HG02981 (cell line): Measurements from ENCODE around the gene RARB.

ENCODE experiments used
- ATAC-seq: cut with Tn5 transposase; IDR thresholded peaks from one replicate; pipeline ENCODE4 v1.9.1; 2021; ENCODE audit warnings: mild to moderate bottlenecking, moderate library complexity; ENCODE audit not compliant: unreplicated experiment

RARB gene

DNA sequence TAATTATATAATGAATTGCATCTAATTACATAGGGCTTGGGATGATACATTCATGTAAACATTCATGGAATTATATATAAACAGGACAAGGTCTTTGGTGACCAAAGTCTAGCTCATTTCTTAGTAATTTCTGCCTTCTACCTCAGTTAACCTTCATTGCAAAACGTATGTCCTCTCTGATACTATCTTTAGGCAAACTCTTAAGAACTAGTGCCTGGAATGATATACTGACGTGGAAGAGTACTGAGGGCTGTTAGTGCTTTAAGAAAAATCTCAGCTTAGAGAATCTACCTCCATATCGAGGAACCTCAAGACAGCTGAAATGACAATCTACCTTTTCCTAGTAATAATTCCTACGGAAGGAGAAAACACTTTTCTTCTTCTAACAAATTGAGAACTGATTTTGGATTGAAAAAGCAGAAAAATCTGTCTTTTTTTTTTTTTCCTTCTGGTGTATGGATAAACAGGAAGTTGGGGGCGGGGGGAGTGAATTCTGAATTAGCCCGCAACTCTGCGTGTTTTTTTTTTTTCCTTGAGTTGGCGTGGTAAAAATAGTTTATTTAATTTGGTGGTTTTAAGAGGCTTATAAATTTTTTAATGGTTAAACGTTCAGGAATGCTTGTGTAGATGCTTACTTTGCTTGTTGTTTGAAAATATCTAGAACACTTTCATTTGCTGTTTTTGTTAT, 43.2 kb downstream of the RARB start:
- ATAC-seq, result no peak

- ATAC-seq, result no peak
Measured at GRCh38 chr3:25472153-25472552, 44.1 kb downstream of the RARB start.

DNA sequence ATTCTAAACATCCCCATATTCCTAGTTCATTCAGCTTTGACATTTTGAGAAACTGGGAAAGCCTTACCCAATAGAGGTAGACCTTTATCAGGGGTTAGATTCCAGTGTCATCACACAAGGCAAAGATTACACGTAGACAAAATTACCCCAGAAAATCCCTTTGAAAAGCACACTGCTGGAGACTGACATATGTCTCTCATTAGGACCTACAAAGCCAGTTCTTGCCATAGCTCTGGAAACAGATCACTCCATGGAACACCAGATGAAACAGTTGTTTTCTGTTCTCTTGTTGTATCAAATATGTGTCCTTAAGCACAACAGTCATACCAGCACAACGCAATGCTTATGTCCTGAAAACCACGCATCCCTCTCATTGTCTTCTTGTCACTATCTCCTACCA, 44.7 kb downstream of the RARB start:
- no peak for ATAC-seq

DNA sequence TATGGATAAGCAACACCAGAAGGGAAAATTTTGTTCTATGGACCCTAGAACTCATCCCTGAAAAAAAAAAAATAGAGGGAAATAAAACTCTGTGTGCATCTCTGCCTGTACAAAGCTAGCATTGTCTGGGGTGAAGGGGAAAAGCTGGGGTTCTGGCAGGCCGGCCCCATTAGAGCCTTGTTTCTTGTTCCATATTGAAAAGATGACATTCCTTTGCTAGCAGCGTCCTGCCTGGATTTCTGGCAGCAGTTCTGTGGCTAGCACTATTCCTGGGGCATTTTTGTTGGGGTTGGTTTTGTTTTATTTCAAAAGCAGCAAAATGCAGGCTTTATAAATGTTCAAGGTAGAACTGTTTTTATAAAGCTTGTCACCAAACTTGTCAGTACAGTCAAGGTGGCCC, 45.2 kb downstream of the RARB start:
- no peak for ATAC-seq

- ATAC-seq, result no peak
Measured at GRCh38 chr3:25474052-25474451, 46.0 kb downstream of the RARB start.

DNA sequence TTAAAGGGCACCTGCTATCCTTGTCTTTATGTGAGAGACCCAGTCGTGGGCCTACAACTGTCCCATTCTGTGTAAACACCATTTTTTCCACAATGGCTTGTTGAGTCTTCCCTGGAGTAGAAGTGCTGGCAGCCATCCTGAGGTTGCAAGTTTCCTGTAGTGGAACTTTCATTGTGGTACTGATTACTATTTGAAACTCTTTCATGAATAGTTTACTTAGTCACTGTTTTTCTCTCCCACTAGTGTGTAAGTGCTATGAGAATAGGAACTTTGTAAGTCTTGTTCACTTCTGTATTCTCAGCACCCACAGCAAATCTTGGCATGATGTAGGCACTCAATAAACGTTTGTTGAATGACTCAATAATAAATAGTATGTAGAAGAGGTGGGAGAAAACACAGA, 48.6 kb downstream of the RARB start:
- ATAC-seq, result no peak

DNA sequence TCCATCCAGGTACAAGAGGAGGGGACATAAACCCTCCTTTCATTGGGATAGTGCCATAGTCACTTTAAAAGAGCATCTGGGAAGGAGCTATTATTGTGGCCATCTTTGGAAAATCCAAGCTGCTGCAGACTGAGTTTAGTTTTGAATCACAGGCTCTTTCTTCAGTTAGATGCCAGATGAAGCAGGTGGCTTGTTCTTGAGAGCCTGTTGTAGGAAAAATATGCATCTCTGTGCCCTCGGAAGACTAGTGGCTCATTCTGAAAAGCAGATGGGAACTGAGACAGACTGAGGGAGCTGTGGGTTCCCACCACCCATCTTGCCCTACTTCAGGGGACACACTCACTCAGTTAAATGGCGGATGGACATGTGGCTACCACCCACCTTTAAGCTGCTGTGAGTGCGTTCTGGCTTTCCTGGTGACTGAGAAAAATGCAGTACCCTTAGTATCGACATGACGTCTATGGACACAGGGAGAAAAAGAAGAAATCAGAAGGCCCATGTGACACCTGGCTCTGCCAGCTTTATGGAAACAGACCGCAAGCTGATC, 50.2 kb downstream of the RARB start:
- no peak for ATAC-seq

- no peak for ATAC-seq
Measured at GRCh38 chr3:25478964-25479726, 51.1 kb downstream of the RARB start.

DNA sequence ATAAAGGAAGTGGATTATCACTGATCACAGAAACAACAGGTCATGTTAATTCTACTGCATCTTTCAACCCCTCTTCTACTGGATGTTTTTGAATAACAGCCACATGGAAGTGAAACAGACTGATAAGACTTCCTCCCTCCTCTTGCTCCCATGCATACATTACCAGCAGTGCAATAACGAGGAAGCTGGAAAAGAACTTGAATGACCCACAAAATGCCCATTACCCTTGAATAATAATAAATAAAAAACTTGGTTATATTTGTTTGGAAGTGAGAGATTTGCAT, 51.6 kb downstream of the RARB start:
- ATAC-seq, result no peak

DNA sequence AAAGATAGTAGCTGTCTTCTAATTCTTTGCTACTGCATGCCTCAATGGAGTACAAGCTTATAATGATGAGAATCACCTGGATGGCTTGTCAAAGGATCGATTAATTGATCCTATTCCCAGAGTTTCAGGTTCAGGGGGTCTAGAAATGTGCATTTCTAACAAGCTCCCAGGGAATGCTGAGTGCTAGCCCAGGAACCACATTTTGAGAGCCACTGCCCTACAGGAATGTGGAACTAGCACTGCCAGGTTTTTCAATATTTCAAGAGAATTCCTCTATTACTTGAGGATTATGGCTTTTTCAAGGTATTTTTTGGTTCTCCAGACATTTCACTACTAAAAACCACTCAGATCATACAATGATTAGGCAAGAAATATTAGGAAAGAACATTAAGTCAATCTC, 52.7 kb downstream of the RARB start:
- ATAC-seq, result no peak

GRCh38 chr3:25481386-25481785, 53.3 kb downstream of the RARB start:
- ATAC-seq, result no peak

GRCh38 chr3:25483456-25483855, 55.4 kb downstream of the RARB start:
- ATAC-seq, result no peak

- ATAC-seq, result no peak
Measured at GRCh38 chr3:25485673-25486072, 57.6 kb downstream of the RARB start.

DNA sequence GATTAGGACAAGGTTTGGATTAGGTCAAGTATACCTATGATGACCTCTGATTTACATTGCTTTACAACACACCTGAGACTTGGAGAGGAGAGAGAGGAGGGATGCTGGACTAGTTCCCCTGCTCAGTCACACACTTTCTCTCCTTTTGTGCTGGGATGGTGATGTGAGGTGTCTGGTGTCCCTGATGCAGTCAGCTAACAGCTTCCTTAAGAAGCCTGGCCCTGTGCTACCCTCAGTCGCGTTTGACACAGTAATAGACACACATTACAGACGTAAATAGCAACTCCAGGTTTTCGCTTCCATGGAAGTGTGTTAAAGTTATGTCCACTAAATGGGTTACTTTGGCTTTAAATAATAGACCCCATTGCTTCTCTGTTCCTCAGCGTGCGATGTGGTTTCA, 58.9 kb downstream of the RARB start:
- ATAC-seq, result no peak

DNA sequence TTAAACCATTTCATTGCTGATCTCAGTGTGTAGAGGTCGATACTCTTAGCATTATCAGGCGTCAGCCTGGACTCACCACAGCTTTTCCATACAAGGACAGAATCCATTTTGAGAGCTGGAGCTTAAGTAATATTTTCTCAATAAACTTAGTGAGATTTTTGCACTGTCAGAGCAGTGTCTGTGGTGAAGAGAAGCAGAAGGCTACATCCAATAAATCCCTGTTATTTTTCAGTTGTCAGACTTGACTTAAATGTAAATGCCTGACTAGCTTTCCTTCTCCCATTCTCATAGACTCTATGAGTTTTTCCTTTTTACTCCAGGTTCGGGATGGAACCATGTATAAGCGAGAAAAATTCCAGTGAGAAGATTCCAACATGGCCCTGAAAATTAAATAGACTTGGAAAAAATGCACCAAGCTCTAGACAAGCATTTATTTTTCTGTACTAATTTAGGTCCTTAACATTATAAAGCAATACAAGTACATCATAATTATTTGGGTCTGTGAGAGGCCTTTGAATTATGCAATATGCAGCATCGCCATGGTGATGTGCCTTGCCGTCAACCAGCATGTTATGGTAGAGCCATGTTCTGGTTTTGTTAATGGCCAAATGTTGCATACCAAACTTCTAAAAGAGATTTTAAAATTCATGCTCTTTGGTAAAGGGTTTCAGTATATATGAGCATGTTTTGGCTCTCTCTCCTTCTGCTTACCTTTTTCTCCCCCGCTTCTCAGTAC, 62.0 kb downstream of the RARB start:
- ATAC-seq, result no peak

DNA sequence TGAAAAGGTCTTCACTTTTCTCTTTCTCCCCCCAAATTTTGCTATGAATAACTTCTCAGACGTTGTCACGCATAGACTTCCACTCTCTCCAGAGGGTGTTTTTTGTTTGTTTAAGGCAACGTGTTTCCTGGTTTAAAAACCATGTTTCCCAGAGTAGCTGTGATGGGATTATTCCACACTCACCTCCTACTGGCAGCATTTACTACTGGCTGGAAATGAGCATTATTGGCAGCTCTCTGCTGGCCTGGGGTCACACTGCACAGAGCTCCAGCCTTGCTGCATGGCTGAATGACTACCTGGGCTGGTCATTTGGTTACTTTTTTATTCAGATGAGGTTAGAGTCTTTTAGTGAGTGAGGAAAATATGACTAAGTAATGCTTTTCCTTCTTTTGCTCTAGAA, 65.2 kb downstream of the RARB start:
- ATAC-seq, result no peak

- ATAC-seq, result no peak
Measured at GRCh38 chr3:25493786-25494185, 65.7 kb downstream of the RARB start.

- ATAC-seq, result no peak
Measured at GRCh38 chr3:25495304-25495703, 67.2 kb downstream of the RARB start.

DNA sequence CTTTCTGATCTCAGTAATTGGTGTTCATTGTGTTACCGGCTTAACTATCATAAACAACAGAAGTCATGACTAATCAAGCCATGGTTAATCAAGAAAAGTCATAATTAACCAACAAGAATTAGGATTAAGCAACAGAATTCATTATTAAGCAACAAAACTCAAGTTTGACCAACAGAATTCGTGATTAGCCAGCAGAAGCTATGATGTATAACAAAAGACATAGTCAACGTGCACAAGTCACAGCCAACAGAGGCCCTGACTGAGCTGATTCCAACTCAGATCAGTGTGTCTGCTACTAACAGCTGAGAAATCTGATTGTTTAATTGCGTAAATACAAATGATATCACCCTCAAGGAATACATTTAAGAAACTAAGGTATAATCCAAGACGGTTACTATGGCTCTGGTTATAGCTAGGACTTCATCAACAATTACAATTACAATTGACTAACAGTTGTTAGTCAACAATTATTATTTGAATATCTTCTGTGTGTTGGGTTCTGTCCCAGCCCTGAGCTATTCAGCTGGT, 67.7 kb downstream of the RARB start:
- ATAC-seq, result no peak

GRCh38 chr3:25497096-25497495, 69.0 kb downstream of the RARB start:
- ATAC-seq, result no peak

DNA sequence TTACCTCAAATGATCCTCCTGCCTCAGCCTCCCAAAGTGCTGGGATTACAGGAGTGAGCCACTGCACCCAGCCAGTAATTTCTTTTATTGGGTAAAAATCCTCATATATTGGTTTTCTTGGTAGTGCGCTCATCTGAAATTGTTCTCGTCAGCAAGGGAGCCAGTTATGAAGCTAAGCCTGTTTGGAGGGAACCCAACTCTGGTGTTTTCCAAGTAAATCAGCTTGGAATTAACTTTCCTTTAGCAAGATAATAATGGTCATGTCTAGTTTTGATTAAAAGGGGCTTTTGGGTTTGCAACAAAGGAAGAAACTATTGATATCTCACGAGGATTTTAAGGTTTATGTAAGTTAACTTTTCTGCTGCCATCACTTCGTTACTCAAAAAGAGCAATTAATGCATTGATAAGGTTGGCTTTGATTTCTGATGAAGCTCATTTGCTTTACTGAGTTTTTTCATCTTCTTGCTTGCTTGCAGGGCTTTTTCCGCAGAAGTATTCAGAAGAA, 72.7 kb downstream of the RARB start:
- ATAC-seq, result no peak
